Loucy (cell line): ENCODE data around the gene PSMB9.

ENCODE experiments used
- EZH2phosphoT487 ChIP-seq: fragments of 200-600 bp; IDR thresholded peaks from 2 replicates; pipeline ENCODE4 v1.6.1; 2018; ENCODE audit warnings: antibody characterized with exemption, mild to moderate bottlenecking, moderate library complexity, borderline replicate concordance
- TF ChIP-seq, protein P1 (sequence below): fragments of 200-600 bp; sonication (generic); conservative IDR thresholded peaks from 2 replicates; pipeline ENCODE4 v1.5.1; 2014; ENCODE audit warnings: mild to moderate bottlenecking, antibody characterized with exemption, low read length

DNA sequence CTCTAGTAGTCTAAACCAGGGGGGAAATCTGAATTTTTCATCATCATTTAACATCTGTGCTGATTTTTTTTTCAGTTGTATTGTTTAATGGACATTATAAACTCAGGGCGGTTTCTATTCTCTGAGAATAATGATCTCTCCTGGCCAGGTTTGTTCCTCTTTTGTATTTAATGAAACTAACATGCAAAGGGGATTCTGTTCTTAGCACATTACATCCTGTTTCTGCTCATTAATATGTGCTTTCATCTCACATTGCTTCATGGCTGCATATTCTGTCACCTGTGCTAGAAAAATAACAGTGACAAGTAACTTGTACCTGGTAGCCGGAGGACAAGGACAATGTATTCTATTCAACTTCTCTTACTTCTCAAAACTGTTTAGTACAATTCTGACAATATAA, 38.0 kb upstream of the PSMB9 start:
- TF ChIP-seq, protein P1, sequence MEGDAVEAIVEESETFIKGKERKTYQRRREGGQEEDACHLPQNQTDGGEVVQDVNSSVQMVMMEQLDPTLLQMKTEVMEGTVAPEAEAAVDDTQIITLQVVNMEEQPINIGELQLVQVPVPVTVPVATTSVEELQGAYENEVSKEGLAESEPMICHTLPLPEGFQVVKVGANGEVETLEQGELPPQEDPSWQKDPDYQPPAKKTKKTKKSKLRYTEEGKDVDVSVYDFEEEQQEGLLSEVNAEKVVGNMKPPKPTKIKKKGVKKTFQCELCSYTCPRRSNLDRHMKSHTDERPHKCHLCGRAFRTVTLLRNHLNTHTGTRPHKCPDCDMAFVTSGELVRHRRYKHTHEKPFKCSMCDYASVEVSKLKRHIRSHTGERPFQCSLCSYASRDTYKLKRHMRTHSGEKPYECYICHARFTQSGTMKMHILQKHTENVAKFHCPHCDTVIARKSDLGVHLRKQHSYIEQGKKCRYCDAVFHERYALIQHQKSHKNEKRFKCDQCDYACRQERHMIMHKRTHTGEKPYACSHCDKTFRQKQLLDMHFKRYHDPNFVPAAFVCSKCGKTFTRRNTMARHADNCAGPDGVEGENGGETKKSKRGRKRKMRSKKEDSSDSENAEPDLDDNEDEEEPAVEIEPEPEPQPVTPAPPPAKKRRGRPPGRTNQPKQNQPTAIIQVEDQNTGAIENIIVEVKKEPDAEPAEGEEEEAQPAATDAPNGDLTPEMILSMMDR, result no peak
- no peak for TF ChIP-seq EZH2phosphoT487
